CD8-positive, alpha-beta memory T cell (primary cell): ENCODE measurements around the gene SLC6A9. TPM values are rescaled to one million over a fixed set of nuclear protein-coding genes. Genes with fewer than 3 reads are reported as not detected.
A peak's percentile ranks its signal among the peaks of the same experiment; 100 is the strongest.

Source experiments
- CTCF ChIA-PET: fragments of 350-600 bp; sonication (Branson Sonifier 250); formaldehyde crosslinking; loops from one replicate; lab custom pipeline; 2021; ENCODE audit warnings: antibody characterized with exemption; lab: Charles Lee
- POLR2A ChIA-PET: fragments of 350-600 bp; sonication (Branson Sonifier 250); formaldehyde crosslinking; loops from one replicate; lab custom pipeline; 2021; ENCODE audit warnings: antibody characterized with exemption; lab: Charles Lee
- DNase-seq, 5 donors: peaks; one replicate each; pipeline versions ENCODE4 v3.0.0 to v3.0.0-alpha.2; 2020 to 2022; ENCODE audit warnings: mixed read lengths in 1 of 5
- H3K27ac ChIP-seq: one replicate; pipeline ENCODE4 v1.7.0; 2013; ENCODE audit warnings: low read depth, mild to moderate bottlenecking, low read length, moderate library complexity
- H3K27me3 ChIP-seq: 2 replicates; pipeline ENCODE4 v1.7.0; 2013; ENCODE audit warnings: low read length, mild to moderate bottlenecking; ENCODE audit not compliant: insufficient read depth, poor library complexity, severe bottlenecking
- H3K36me3 ChIP-seq: 2 replicates; pipeline ENCODE4 v1.7.0; 2013; ENCODE audit warnings: mild to moderate bottlenecking, low read length, moderate library complexity; ENCODE audit not compliant: insufficient read depth
- H3K4me1 ChIP-seq: 2 replicates; pipeline ENCODE4 v1.7.0; 2013; ENCODE audit warnings: mild to moderate bottlenecking, low read length, moderate library complexity; ENCODE audit not compliant: insufficient read depth
- H3K4me3 ChIP-seq: 2 replicates; pipeline ENCODE4 v1.7.0; 2013; ENCODE audit warnings: mild to moderate bottlenecking, low read length
- H3K9me3 ChIP-seq: 2 replicates; pipeline ENCODE4 v1.7.0; 2013; ENCODE audit warnings: mild to moderate bottlenecking, low read length
- H3K27ac Mint-ChIP-seq, 8 donors: one replicate each; pipeline ENCODE4 v1.8.0; 2020 to 2021; ENCODE audit warnings: mixed read lengths in 8 of 8, mild to moderate bottlenecking in 6 of 8, inconsistent platforms in 3 of 8, moderate library complexity in 3 of 8
- H3K27me3 Mint-ChIP-seq, 2 donors: one replicate each; pipeline ENCODE4 v1.8.0; 2020 to 2021; ENCODE audit warnings: mixed read lengths in 2 of 2, mild to moderate bottlenecking in 1 of 2, moderate library complexity in 1 of 2
- H3K36me3 Mint-ChIP-seq, 3 donors: one replicate each; pipeline ENCODE4 v1.8.0; 2020 to 2021; ENCODE audit warnings: mixed read lengths in 3 of 3, inconsistent platforms in 1 of 3, mild to moderate bottlenecking in 1 of 3
- H3K4me1 Mint-ChIP-seq, 3 donors: one replicate each; pipeline ENCODE4 v1.8.0; 2020 to 2021; ENCODE audit warnings: mixed read lengths in 3 of 3, inconsistent platforms in 1 of 3, mild to moderate bottlenecking in 1 of 3
- H3K4me3 Mint-ChIP-seq, 7 donors: one replicate each; pipeline ENCODE4 v1.8.0; 2020 to 2021; ENCODE audit warnings: mixed read lengths in 7 of 7, mild to moderate bottlenecking in 6 of 7, moderate library complexity in 4 of 7, inconsistent platforms in 2 of 7
- H3K9me3 Mint-ChIP-seq, 5 donors: one replicate each; pipeline ENCODE4 v1.8.0; 2020 to 2022; ENCODE audit warnings: mixed read lengths in 5 of 5, mild to moderate bottlenecking in 3 of 5, moderate library complexity in 2 of 5, inconsistent platforms in 1 of 5
- polyA plus RNA-seq: library from polyadenylated mRNA; unstranded; fragments of 300-500 nt; fragmentation: Illumina TruSeq; gene quantifications from one replicate; pipeline ENCODE4 v1.2.3, GENCODE V29; 2021
- total RNA-seq, 2 experiments: library from RNA; stranded (reverse); gene quantifications; one replicate each; pipeline ENCODE4 v1.2.3, GENCODE V29; 2021

Gene SLC6A9
- total and polyA plus RNA-seq, 3 experiments from 2014 or later: 0.21 to 7.3 (median 6.8) TPM

DNA sequence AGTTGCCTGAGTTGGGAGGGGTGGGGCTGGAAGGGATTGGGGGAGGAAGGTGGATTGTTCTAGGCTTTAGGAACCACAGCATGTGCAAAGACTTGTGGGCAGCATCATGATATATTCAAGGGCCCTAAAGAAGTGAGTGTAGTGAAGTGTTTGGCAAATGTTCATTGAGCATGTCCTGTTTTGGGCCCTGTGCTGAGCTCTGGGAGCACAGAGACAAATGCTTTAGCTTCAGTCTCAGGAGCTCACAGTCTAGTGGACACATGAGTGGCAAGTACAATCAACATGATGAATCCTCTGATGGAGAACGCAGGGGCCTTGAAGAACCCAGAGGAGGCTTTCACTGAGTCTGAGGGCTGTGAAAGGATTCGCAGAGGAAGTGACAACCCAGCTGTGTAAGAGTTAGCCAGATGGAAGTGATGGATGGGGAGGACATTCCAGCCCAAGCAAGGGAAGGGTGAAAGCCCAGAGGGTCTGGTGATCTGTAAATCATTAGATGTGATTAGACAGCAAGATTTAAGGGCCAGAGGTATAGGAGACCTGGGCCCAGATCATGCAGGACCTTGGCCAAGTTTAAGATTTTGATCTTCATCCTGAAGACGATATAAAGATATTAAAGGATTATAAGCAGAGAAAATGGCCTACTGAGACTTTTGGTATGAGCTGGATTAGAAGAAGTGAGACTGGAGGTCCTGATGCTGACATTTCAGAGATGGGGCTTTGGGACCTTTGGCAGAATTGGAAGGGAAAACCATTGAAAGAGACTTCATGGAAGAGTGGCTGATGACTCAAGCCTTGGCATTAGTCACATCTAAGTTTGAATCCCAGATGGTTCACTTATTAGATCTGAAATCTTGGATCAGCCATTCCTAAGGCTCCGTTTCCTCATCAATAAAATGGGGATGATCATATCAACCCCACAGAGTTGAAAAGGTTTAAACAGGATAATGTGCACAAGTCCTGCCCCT, 80.0 kb downstream of the SLC6A9 start:
- H3K27me3 ChIP-seq: no peaks in the 10 kb centered on the region
- Mint-ChIP-seq H3K4me3 (peak overlapping the region in 2 of 7 donors; percentile 76 to 80), H3K9me3 (no peaks in the 10 kb centered on the region), H3K27me3 (peaks cover 0 to 1% of the 10 kb centered on the region in 2 donors), H3K36me3 (peaks cover 0 to 15% (median 3%) of the 10 kb centered on the region in 3 donors), H3K4me1 (peaks cover 23 to 38% (median 35%) of the 10 kb centered on the region in 3 donors), H3K27ac (no peak overlapping the region)
- DNase-seq: no peak
- ChIA-PET POLR2A (no interaction called here), CTCF (interaction anchor here (0.8 to 1.6 kb wide), 2 partner anchors 17 to 21 kb away, joined by 3 to 8 read pairs; partner anchors contain the start of gene ARTN)
- H3K4me1 ChIP-seq: peaks cover 18% of the 10 kb centered on the region
- H3K9me3 ChIP-seq: no peaks in the 10 kb centered on the region
- H3K27ac ChIP-seq: no peak overlapping the region
- no peak overlapping the region for H3K4me3 ChIP-seq
- H3K36me3 ChIP-seq: no peaks in the 10 kb centered on the region

DNA sequence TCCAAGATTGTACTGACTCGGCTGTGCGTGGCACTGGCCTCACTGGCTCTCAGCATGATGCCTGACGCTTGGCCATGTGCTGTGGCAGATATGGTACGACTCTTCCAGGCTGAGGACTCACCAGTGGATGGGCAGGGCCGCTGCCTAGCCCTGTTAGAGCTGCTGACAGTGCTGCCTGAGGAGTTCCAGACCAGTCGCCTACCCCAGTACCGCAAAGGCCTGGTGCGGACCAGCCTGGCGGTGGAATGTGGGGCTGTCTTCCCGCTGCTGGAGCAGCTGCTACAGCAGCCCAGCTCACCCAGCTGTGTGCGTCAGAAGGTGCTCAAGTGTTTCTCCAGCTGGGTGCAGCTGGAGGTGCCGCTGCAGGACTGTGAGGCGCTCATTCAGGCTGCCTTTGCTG, 81.6 kb downstream of the SLC6A9 start:
- Mint-ChIP-seq H3K4me1 (peaks cover 36 to 52% (median 52%) of the 10 kb centered on the region in 3 donors), H3K4me3 (peak overlapping the region in 3 of 7 donors; percentile 20 to 67 (median 33)), H3K27me3 (peaks cover 0 to 1% of the 10 kb centered on the region in 2 donors), H3K36me3 (peaks cover 0 to 15% (median 3%) of the 10 kb centered on the region in 3 donors), H3K27ac (peak overlapping the region in 2 of 8 donors; percentile 14 to 60), H3K9me3 (no peaks in the 10 kb centered on the region)
- H3K4me1 ChIP-seq: peaks cover 26% of the 10 kb centered on the region
- no peak for DNase-seq
- ChIA-PET CTCF (interaction anchor here (1.6 kb wide), 1 partner anchor 15 kb away, joined by 8 read pairs; the partner anchor contains the start of gene ARTN), POLR2A (no interaction called here)
- no peaks in the 10 kb centered on the region for H3K27me3 ChIP-seq
- no peaks in the 10 kb centered on the region for H3K9me3 ChIP-seq
- no peak overlapping the region for H3K4me3 ChIP-seq
- no peaks in the 10 kb centered on the region for H3K36me3 ChIP-seq
- H3K27ac ChIP-seq: no peak overlapping the region

DNA sequence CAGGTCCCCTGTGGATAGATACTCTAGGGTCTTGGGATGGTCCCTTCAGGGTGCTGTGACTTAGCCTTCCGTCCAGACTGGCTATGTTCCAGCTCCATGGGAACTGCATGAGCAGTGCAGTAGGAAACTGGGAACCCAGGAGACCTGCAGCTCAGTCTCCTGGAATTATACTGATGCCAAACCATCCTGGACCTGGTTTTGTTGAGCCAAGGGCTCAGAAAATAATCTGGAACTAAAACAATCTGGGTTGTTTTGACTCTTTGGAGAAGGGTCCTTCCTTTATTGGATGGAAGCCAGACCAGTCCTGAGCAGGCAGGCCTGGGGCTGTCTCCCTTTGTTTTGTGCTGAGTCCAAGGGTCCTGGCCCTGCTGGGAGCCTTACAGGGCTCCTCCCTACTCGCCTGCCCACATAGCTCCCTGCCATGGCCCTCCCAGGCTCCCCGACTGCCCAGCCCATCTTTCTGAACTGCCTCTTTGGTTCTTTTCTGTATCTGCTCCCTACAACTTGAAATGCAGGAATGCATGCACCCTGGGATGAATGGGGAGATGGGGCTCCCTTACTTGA, 83.3 kb downstream of the SLC6A9 start:
- H3K4me3 Mint-ChIP-seq: peak overlapping the region; percentile 83 to 94 (median 90)
- H3K4me3 ChIP-seq: peak overlapping the region; percentile 83
- H3K4me1 ChIP-seq: peaks cover 26% of the 10 kb centered on the region
- CTCF ChIA-PET: interaction anchor here (0.7 to 5.3 kb wide), 5 partner anchors 10 to 423 kb away, joined by 3 to 46 read pairs (median 7); partner anchors contain the start of genes ARTN and ATP6V0B
- peak overlapping the region; percentile 67 to 99 (median 92) for H3K27ac Mint-ChIP-seq
- no peaks in the 10 kb centered on the region for H3K27me3 ChIP-seq
- no peaks in the 10 kb centered on the region for H3K27me3 Mint-ChIP-seq
- POLR2A ChIA-PET: no interaction called here
- H3K9me3 Mint-ChIP-seq: no peaks in the 10 kb centered on the region
- DNase-seq: no peak
- peak overlapping the region; percentile 95 for H3K27ac ChIP-seq
- peaks cover 43 to 61% (median 53%) of the 10 kb centered on the region in 3 donors for H3K4me1 Mint-ChIP-seq
- H3K36me3 ChIP-seq: no peaks in the 10 kb centered on the region
- no peaks in the 10 kb centered on the region for H3K9me3 ChIP-seq
- peaks cover 0 to 18% (median 3%) of the 10 kb centered on the region in 3 donors for H3K36me3 Mint-ChIP-seq

DNA sequence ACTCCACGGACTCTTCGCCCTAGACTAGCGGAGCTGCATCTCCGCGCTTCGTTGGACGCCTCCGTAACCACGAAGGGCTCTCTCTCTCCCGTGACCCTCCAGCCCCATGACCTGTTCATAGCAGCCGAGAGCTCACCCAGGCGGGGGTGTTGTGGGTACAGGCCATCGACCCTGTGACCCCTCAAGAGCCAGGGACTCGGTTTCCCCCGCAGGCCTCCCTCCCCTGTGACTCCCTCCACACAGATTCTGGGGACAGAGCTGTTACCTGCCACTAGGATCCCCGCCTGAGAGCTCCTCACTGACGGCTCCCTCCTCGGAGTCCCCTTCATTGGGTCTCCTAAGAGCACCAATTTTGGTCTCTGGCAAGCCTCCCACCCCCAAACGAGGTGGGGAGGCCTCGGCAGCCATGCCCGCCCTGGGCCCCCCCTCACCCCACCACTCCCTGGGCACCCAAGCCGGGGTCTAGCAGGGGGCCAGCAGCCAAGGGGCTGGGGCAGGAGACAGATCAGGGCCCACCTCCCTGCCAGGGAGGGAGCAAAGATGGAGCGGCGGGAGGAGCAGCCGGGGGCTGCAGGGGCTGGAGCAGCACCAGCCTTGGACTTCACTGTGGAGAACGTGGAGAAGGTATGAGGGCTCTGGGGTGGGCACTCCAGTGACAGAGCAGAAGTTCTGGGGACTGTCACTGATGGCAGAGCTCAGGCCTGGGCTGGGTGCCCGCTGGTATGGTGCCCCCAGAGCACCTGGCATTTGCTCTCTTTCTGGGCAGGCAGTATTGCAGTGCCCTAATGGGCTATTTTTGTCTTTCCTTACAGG, 84.0 kb downstream of the SLC6A9 start:
- Mint-ChIP-seq H3K4me3 (peak overlapping the region; percentile 83 to 94 (median 90)), H3K36me3 (peaks cover 0 to 20% (median 3%) of the 10 kb centered on the region in 3 donors), H3K27me3 (no peaks in the 10 kb centered on the region), H3K4me1 (peaks cover 46 to 66% (median 53%) of the 10 kb centered on the region in 3 donors), H3K9me3 (no peaks in the 10 kb centered on the region), H3K27ac (peak overlapping the region; percentile 67 to 99 (median 94))
- CTCF ChIA-PET: interaction anchor here (1.3 to 5.3 kb wide), 6 partner anchors 11 to 184 kb away, joined by 3 to 46 read pairs (median 8); partner anchors contain the start of genes ARTN, ATP6V0B and DPH2
- no peaks in the 10 kb centered on the region for H3K27me3 ChIP-seq
- H3K4me1 ChIP-seq: peaks cover 26% of the 10 kb centered on the region
- DNase-seq: no peak
- H3K36me3 ChIP-seq: no peaks in the 10 kb centered on the region
- no peaks in the 10 kb centered on the region for H3K9me3 ChIP-seq
- POLR2A ChIA-PET: interaction anchor here (0.6 to 2.5 kb wide), 5 partner anchors 23 to 1180 kb away, joined by 3 to 9 read pairs (median 5); partner anchors contain the start of genes ATP6V0B, C1orf50, DPH2 and P3H1
- peak overlapping the region; percentile 83 for H3K4me3 ChIP-seq
- H3K27ac ChIP-seq: peak overlapping the region; percentile 95

Other genes starting within 250 kb of the SLC6A9 start
- under 1 TPM; 0.22 to 0.49 TPM for gene ARTN, start 97.7 kb downstream of the SLC6A9 start, total RNA-seq
- gene ARTN, start 97.7 kb downstream of the SLC6A9 start, polyA plus RNA-seq: not detected
- 10 to 100 TPM; 28.9 to 32.1 TPM for gene IPO13, start 84.5 kb downstream of the SLC6A9 start, total RNA-seq
- gene IPO13, start 84.5 kb downstream of the SLC6A9 start, polyA plus RNA-seq: 16.0 TPM
- 10 to 100 TPM; 85.8 to 94.7 TPM for gene DPH2, start 61.5 kb downstream of the SLC6A9 start, total RNA-seq
- 32.9 TPM for gene DPH2, start 61.5 kb downstream of the SLC6A9 start, polyA plus RNA-seq
- 100 to 1,000 TPM; 184 to 205 TPM for gene ATP6V0B, start 56.5 kb downstream of the SLC6A9 start, total RNA-seq
- gene ATP6V0B, start 56.5 kb downstream of the SLC6A9 start, polyA plus RNA-seq: 190 TPM
- gene B4GALT2, start 52.3 kb downstream of the SLC6A9 start, total RNA-seq: 10 to 100 TPM; 39.7 to 41.7 TPM
- gene B4GALT2, start 52.3 kb downstream of the SLC6A9 start, polyA plus RNA-seq: 1.9 TPM
- 1 to 10 TPM; 2.7 to 3.4 TPM for gene CCDC24, start 39.9 kb downstream of the SLC6A9 start, total RNA-seq
- gene CCDC24, start 39.9 kb downstream of the SLC6A9 start, polyA plus RNA-seq: 0.43 TPM
- gene KLF17, start 87.4 kb upstream of the SLC6A9 start, total RNA-seq: not detected
- not detected for gene KLF17, start 87.4 kb upstream of the SLC6A9 start, polyA plus RNA-seq
- not detected for gene KLF18, start 110.2 kb upstream of the SLC6A9 start, total RNA-seq
- gene KLF18, start 110.2 kb upstream of the SLC6A9 start, polyA plus RNA-seq: not detected
- 10 to 100 TPM; 35.0 to 36.1 TPM for gene DMAP1, start 182.0 kb upstream of the SLC6A9 start, total RNA-seq
- gene DMAP1, start 182.0 kb upstream of the SLC6A9 start, polyA plus RNA-seq: 45.5 TPM